GM12875 (cell line): ENCODE measurements around the gene HEXIM2.

Experiments
- H3K4me3 ChIP-seq: one replicate; pipeline ENCODE4 v1.5.1; 2011; ENCODE audit warnings: low read depth, low read length, control low read depth
- CTCF ChIP-seq: IDR thresholded peaks from 2 replicates; pipeline ENCODE4 v1.5.1; 2011; ENCODE audit warnings: low read depth, mild to moderate bottlenecking, control low read depth, inconsistent platforms, low read length, moderate library complexity, borderline replicate concordance; ENCODE audit not compliant: insufficient read depth

The HEXIM2 gene

GRCh38 chr17:45218895-45219661 lies 57.4 kb downstream of the HEXIM2 start:
- H3K4me3 ChIP-seq: no peak overlapping the region
- TF ChIP-seq CTCF: peak; percentile 86
